Activated CD4-positive, alpha-beta memory T cell treated with anti-CD3 and anti-CD28 coated beads for 36 hours (primary cell): ENCODE data around the gene IQSEC1. TPM values are rescaled to one million over a fixed set of nuclear protein-coding genes. Genes with fewer than 3 reads are reported as not detected.

ENCODE experiments used
- CTCF ChIA-PET: fragments of 350-600 bp; sonication (Branson Sonifier 250); formaldehyde crosslinking; loops from one replicate; lab custom pipeline; 2021; ENCODE audit warnings: antibody characterized with exemption, inconsistent platforms; lab: Charles Lee
- POLR2A ChIA-PET: fragments of 350-600 bp; sonication (Branson Sonifier 250); formaldehyde crosslinking; loops from one replicate; lab custom pipeline; 2021; ENCODE audit warnings: antibody characterized with exemption; lab: Charles Lee
- DNase-seq: peaks from one replicate; pipeline ENCODE4 v3.0.0-alpha.2; 2020
- H3K27ac Mint-ChIP-seq: one replicate; pipeline ENCODE4 v1.8.0; 2021; ENCODE audit warnings: mixed read lengths
- H3K27me3 Mint-ChIP-seq: one replicate; pipeline ENCODE4 v1.8.0; 2021; ENCODE audit warnings: mixed read lengths
- H3K36me3 Mint-ChIP-seq: one replicate; pipeline ENCODE4 v1.8.0; 2021; ENCODE audit warnings: mixed read lengths
- H3K4me1 Mint-ChIP-seq: one replicate; pipeline ENCODE4 v1.8.0; 2021; ENCODE audit warnings: low read depth, mixed read lengths
- H3K4me3 Mint-ChIP-seq: one replicate; pipeline ENCODE4 v1.8.0; 2021; ENCODE audit warnings: mild to moderate bottlenecking, mixed read lengths
- H3K9me3 Mint-ChIP-seq: one replicate; pipeline ENCODE4 v1.8.0; 2021; ENCODE audit warnings: mixed read lengths
- intact Hi-C: fragments of 100-400 bp; cut with micrococcal nuclease; formaldehyde crosslinking; loops from one replicate; pipeline ENCODE4 v1.15.1; 2023
- total RNA-seq, 2 experiments: library from RNA; stranded (reverse); gene quantifications; one replicate each; pipeline ENCODE4 v1.2.3, GENCODE V29; 2021

The IQSEC1 gene
- total RNA-seq, 2 experiments from 2014 or later = 42.5 to 43.8 TPM

GRCh38 chr3:12967606-12968351, 105.5 kb downstream of the IQSEC1 start:
- H3K4me3 Mint-ChIP-seq = peak overlapping the region; percentile 71
- POLR2A ChIA-PET = interaction anchor here (1.1 kb wide), 1 partner anchor 18 kb away, joined by 3 read pairs; no protein-coding TSS in a partner anchor
- peak overlapping the region; percentile 67 for H3K27ac Mint-ChIP-seq
- H3K4me1 Mint-ChIP-seq = peaks cover 58% of the 10 kb centered on the region
- H3K36me3 Mint-ChIP-seq = no peaks in the 10 kb centered on the region
- H3K27me3 Mint-ChIP-seq = no peaks in the 10 kb centered on the region
- intact Hi-C loops = no loop called here
- peak; percentile 93 for DNase-seq
- CTCF ChIA-PET = interaction anchor here (0.9 to 8.0 kb wide), 5 partner anchors 16 to 28 kb away, joined by 3 to 53 read pairs (median 5); no protein-coding TSS in a partner anchor
- no peaks in the 10 kb centered on the region for H3K9me3 Mint-ChIP-seq

GRCh38 chr3:12966847-12967605, 106.2 kb downstream of the IQSEC1 start:
- CTCF ChIA-PET = interaction anchor here (0.7 to 8.0 kb wide), 5 partner anchors 17 to 157 kb away, joined by 3 to 53 read pairs (median 3); no protein-coding TSS in a partner anchor
- no peak overlapping the region for H3K27ac Mint-ChIP-seq
- peak overlapping the region; percentile 62 for H3K4me3 Mint-ChIP-seq
- intact Hi-C loops = no loop called here
- H3K36me3 Mint-ChIP-seq = no peaks in the 10 kb centered on the region
- no peaks in the 10 kb centered on the region for H3K27me3 Mint-ChIP-seq
- POLR2A ChIA-PET = interaction anchor here (0.7 to 1.1 kb wide), 3 partner anchors 8 to 28 kb away, joined by 3 read pairs; no protein-coding TSS in a partner anchor
- H3K9me3 Mint-ChIP-seq = no peaks in the 10 kb centered on the region
- peak; percentile 29 for DNase-seq
- H3K4me1 Mint-ChIP-seq = peaks cover 66% of the 10 kb centered on the region

- peaks cover 73% of the 10 kb centered on the region for H3K4me1 Mint-ChIP-seq
- CTCF ChIA-PET = interaction anchor here (0.7 to 8.0 kb wide), 6 partner anchors 17 to 156 kb away, joined by 3 to 53 read pairs (median 3); no protein-coding TSS in a partner anchor
- POLR2A ChIA-PET = interaction anchor here (1.1 kb wide), 2 partner anchors 17 to 29 kb away, joined by 3 read pairs; no protein-coding TSS in a partner anchor
- H3K36me3 Mint-ChIP-seq = no peaks in the 10 kb centered on the region
- peak overlapping the region; percentile 62 for H3K4me3 Mint-ChIP-seq
- DNase-seq = no peak
- intact Hi-C loops = no loop called here
- H3K27me3 Mint-ChIP-seq = no peaks in the 10 kb centered on the region
- H3K27ac Mint-ChIP-seq = no peak overlapping the region
- no peaks in the 10 kb centered on the region for H3K9me3 Mint-ChIP-seq
Observed at GRCh38 chr3:12965999-12966846, 107.0 kb downstream of the IQSEC1 start.

GRCh38 chr3:12964711-12965612, 108.3 kb downstream of the IQSEC1 start:
- Mint-ChIP-seq H3K9me3 (no peaks in the 10 kb centered on the region), H3K27me3 (no peaks in the 10 kb centered on the region), H3K4me1 (peaks cover 80% of the 10 kb centered on the region), H3K36me3 (peaks cover 2% of the 10 kb centered on the region), H3K27ac (no peak overlapping the region), H3K4me3 (no peak overlapping the region)
- DNase-seq = no peak
- intact Hi-C loops = loop anchor here (5.0 kb wide), 1 partner anchor 32 kb away; no protein-coding TSS in a partner anchor
- ChIA-PET POLR2A (no interaction called here), CTCF (interaction anchor here (1.3 to 8.0 kb wide), 2 partner anchors 19 to 73 kb away, joined by 3 to 53 read pairs; no protein-coding TSS in a partner anchor)

GRCh38 chr3:12963922-12964701, 109.1 kb downstream of the IQSEC1 start:
- peaks cover 83% of the 10 kb centered on the region for H3K4me1 Mint-ChIP-seq
- CTCF ChIA-PET = interaction anchor here (8.0 kb wide), 1 partner anchor 19 kb away, joined by 53 read pairs; no protein-coding TSS in a partner anchor
- H3K9me3 Mint-ChIP-seq = no peaks in the 10 kb centered on the region
- H3K27ac Mint-ChIP-seq = peak overlapping the region; percentile 74
- no peaks in the 10 kb centered on the region for H3K27me3 Mint-ChIP-seq
- no peak for DNase-seq
- POLR2A ChIA-PET = interaction anchor here (1.2 to 1.3 kb wide), 2 partner anchors 15 to 17 kb away, joined by 6 read pairs; no protein-coding TSS in a partner anchor
- H3K4me3 Mint-ChIP-seq = no peak overlapping the region
- H3K36me3 Mint-ChIP-seq = peaks cover 2% of the 10 kb centered on the region
- intact Hi-C loops = loop anchor here (1.0 to 5.0 kb wide), 2 partner anchors 15 to 33 kb away; no protein-coding TSS in a partner anchor

GRCh38 chr3:12963231-12963896, 109.9 kb downstream of the IQSEC1 start:
- peaks cover 2% of the 10 kb centered on the region for H3K36me3 Mint-ChIP-seq
- H3K4me3 Mint-ChIP-seq = no peak overlapping the region
- DNase-seq = peak; percentile 67
- ChIA-PET CTCF (interaction anchor here (8.0 kb wide), 1 partner anchor 20 kb away, joined by 53 read pairs; no protein-coding TSS in a partner anchor), POLR2A (interaction anchor here (1.2 to 1.3 kb wide), 2 partner anchors 14 to 17 kb away, joined by 6 read pairs; no protein-coding TSS in a partner anchor)
- no peaks in the 10 kb centered on the region for H3K9me3 Mint-ChIP-seq
- no peaks in the 10 kb centered on the region for H3K27me3 Mint-ChIP-seq
- H3K4me1 Mint-ChIP-seq = peaks cover 80% of the 10 kb centered on the region
- peak overlapping the region; percentile 74 for H3K27ac Mint-ChIP-seq
- intact Hi-C loops = loop anchor here (1.0 to 5.0 kb wide), 2 partner anchors 14 to 34 kb away; no protein-coding TSS in a partner anchor

GRCh38 chr3:12962292-12962691, 110.9 kb downstream of the IQSEC1 start:
- intact Hi-C loops = loop anchor here (5.0 kb wide), 1 partner anchor 35 kb away; no protein-coding TSS in a partner anchor
- peak overlapping the region; percentile 74 for H3K27ac Mint-ChIP-seq
- no peak for DNase-seq
- H3K36me3 Mint-ChIP-seq = peaks cover 2% of the 10 kb centered on the region
- CTCF ChIA-PET = interaction anchor here (1.6 to 8.0 kb wide), 2 partner anchors 21 to 33 kb away, joined by 7 to 53 read pairs; no protein-coding TSS in a partner anchor
- H3K4me3 Mint-ChIP-seq = no peak overlapping the region
- no peaks in the 10 kb centered on the region for H3K27me3 Mint-ChIP-seq
- H3K9me3 Mint-ChIP-seq = no peaks in the 10 kb centered on the region
- peaks cover 83% of the 10 kb centered on the region for H3K4me1 Mint-ChIP-seq
- POLR2A ChIA-PET = no interaction called here

- Mint-ChIP-seq H3K4me1 (peaks cover 84% of the 10 kb centered on the region), H3K27me3 (no peaks in the 10 kb centered on the region), H3K36me3 (peaks cover 2% of the 10 kb centered on the region), H3K27ac (no peak overlapping the region), H3K4me3 (no peak overlapping the region), H3K9me3 (no peaks in the 10 kb centered on the region)
- ChIA-PET CTCF (interaction anchor here (1.6 to 8.0 kb wide), 2 partner anchors 22 to 34 kb away, joined by 7 to 53 read pairs; no protein-coding TSS in a partner anchor), POLR2A (no interaction called here)
- intact Hi-C loops = loop anchor here (5.0 kb wide), 1 partner anchor 36 kb away; no protein-coding TSS in a partner anchor
- DNase-seq = no peak
Observed at GRCh38 chr3:12961697-12962036, 111.6 kb downstream of the IQSEC1 start.

GRCh38 chr3:12961007-12961696, 112.1 kb downstream of the IQSEC1 start:
- DNase-seq = no peak
- Mint-ChIP-seq H3K27ac (no peak overlapping the region), H3K4me1 (peaks cover 84% of the 10 kb centered on the region), H3K36me3 (peaks cover 2% of the 10 kb centered on the region), H3K27me3 (no peaks in the 10 kb centered on the region), H3K9me3 (no peaks in the 10 kb centered on the region), H3K4me3 (no peak overlapping the region)
- ChIA-PET POLR2A (no interaction called here), CTCF (interaction anchor here (0.7 to 8.0 kb wide), 5 partner anchors 10 to 131 kb away, joined by 3 to 53 read pairs (median 4); no protein-coding TSS in a partner anchor)
- intact Hi-C loops = loop anchor here (5.0 kb wide), 1 partner anchor 36 kb away; no protein-coding TSS in a partner anchor
